Fibroblast of lung (primary cell): ENCODE data around the gene AZIN2.

Source experiments
- EZH2 ChIP-seq: IDR thresholded peaks from 2 replicates; pipeline ENCODE4 v1.5.1; 2012; ENCODE audit warnings: low read length, control low read depth, mild to moderate bottlenecking; ENCODE audit errors: missing control alignments
- TF ChIP-seq, protein P1 (sequence below), 2 donors: IDR thresholded peaks in 1 of 2; conservative IDR thresholded peaks in 1 of 2; 1 replicate in 1 of 2; 2 replicates in 1 of 2; pipeline ENCODE4 v1.5.1; 2011 to 2012; ENCODE audit warnings: low read length in 2 of 2, control low read depth in 1 of 2, inconsistent platforms in 1 of 2, low read depth in 1 of 2, mild to moderate bottlenecking in 1 of 2

DNA sequence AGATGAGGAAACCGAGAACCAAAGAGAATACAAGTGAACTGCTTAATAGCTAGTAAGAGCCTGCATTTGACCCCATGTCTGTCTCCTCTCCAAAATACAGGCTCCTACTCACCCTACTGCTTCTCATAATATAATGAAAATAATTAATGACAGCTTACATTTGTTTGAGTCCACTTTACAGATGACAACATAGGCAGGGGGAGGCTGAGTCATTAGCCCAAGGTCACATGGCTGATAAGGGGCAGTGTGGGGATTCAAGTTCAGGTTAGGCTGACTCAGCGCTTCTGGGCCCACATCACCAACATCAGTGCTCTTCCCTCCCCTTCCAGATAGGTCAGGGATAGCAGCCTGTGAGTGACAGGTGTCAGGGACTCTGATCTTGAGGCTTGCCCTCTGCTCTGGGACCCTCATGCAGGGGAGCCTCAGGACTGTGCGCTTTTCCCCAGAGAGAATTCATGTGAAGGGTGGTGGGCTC lies 16.2 kb downstream of the AZIN2 start:
- TF ChIP-seq, protein P1, sequence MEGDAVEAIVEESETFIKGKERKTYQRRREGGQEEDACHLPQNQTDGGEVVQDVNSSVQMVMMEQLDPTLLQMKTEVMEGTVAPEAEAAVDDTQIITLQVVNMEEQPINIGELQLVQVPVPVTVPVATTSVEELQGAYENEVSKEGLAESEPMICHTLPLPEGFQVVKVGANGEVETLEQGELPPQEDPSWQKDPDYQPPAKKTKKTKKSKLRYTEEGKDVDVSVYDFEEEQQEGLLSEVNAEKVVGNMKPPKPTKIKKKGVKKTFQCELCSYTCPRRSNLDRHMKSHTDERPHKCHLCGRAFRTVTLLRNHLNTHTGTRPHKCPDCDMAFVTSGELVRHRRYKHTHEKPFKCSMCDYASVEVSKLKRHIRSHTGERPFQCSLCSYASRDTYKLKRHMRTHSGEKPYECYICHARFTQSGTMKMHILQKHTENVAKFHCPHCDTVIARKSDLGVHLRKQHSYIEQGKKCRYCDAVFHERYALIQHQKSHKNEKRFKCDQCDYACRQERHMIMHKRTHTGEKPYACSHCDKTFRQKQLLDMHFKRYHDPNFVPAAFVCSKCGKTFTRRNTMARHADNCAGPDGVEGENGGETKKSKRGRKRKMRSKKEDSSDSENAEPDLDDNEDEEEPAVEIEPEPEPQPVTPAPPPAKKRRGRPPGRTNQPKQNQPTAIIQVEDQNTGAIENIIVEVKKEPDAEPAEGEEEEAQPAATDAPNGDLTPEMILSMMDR (conservative IDR thresholded peaks at IDR 0.05 in 1 of 2, IDR thresholded peaks at IDR 0.05 in 1 of 2; ENCODE audit: low read depth in 1 of 2, low read length in 2 of 2), result no peak
- no peak for TF ChIP-seq EZH2
